ENCODE results near the gene KRT72.

KRT72 gene

GRCh38 chr12:52540531-52540930 is 60.7 kb downstream of the KRT72 start:
- no peak overlapping the region for H3K9ac ChIP-seq (ENCODE audit: low read length)
- no peaks in the 10 kb centered on the region for H3K36me3 ChIP-seq (ENCODE audit: low read length)
- H3K27ac ChIP-seq (ENCODE audit: low read depth, low read length) = no peak overlapping the region
- no peaks in the 10 kb centered on the region for H3K79me2 ChIP-seq (ENCODE audit: insufficient read depth, low read length)
- no peak for TF ChIP-seq CTCF (IDR thresholded peaks at IDR 0.05; ENCODE audit: insufficient read depth, low read length, poor library complexity, severe bottlenecking)
- no peak for TF ChIP-seq EZH2phosphoT487 (conservative IDR thresholded peaks at IDR 0.05; ENCODE audit: low read length)
- H3K4me3 ChIP-seq (ENCODE audit: insufficient read depth, low read length, poor library complexity, severe bottlenecking) = no peak overlapping the region
- no peaks in the 10 kb centered on the region for H3K27me3 ChIP-seq (ENCODE audit: low read length)
- H3F3A ChIP-seq (ENCODE audit: insufficient read depth) = no peaks in the 10 kb centered on the region
- no peak overlapping the region for H2AFZ ChIP-seq (ENCODE audit: low read depth, low read length, severe bottlenecking)
- no peak overlapping the region for H3K4me2 ChIP-seq (ENCODE audit: low read depth, low read length, poor library complexity, severe bottlenecking)
- no peaks in the 10 kb centered on the region for H4K20me1 ChIP-seq (ENCODE audit: low read depth, low read length)
- H3K9me3 ChIP-seq (ENCODE audit: insufficient read depth, low read length) = no peaks in the 10 kb centered on the region
- H3K9me2 ChIP-seq (replicated peaks; ENCODE audit: insufficient read depth, low read length) = no peaks in the 10 kb centered on the region

- H3K9me2 ChIP-seq (replicated peaks; ENCODE audit: insufficient read depth, low read length) = no peaks in the 10 kb centered on the region
- H3K9ac ChIP-seq (ENCODE audit: low read length) = no peak overlapping the region
- H2AFZ ChIP-seq (ENCODE audit: low read depth, low read length, severe bottlenecking) = no peak overlapping the region
- H4K20me1 ChIP-seq (ENCODE audit: low read depth, low read length) = no peaks in the 10 kb centered on the region
- no peaks in the 10 kb centered on the region for H3K27me3 ChIP-seq (ENCODE audit: low read length)
- no peaks in the 10 kb centered on the region for H3K9me3 ChIP-seq (ENCODE audit: insufficient read depth, low read length)
- no peak overlapping the region for H3K4me3 ChIP-seq (ENCODE audit: insufficient read depth, low read length, poor library complexity, severe bottlenecking)
- H3K4me2 ChIP-seq (ENCODE audit: low read depth, low read length, poor library complexity, severe bottlenecking) = no peak overlapping the region
- no peak overlapping the region for H3K27ac ChIP-seq (ENCODE audit: low read depth, low read length)
- H3F3A ChIP-seq (ENCODE audit: insufficient read depth) = no peaks in the 10 kb centered on the region
- no peak for TF ChIP-seq EZH2phosphoT487 (conservative IDR thresholded peaks at IDR 0.05; ENCODE audit: low read length)
- no peak for TF ChIP-seq CTCF (IDR thresholded peaks at IDR 0.05; ENCODE audit: insufficient read depth, low read length, poor library complexity, severe bottlenecking)
- H3K36me3 ChIP-seq (ENCODE audit: low read length) = no peaks in the 10 kb centered on the region
- H3K79me2 ChIP-seq (ENCODE audit: insufficient read depth, low read length) = no peaks in the 10 kb centered on the region
These were observed 61.5 kb downstream of the KRT72 start for GRCh38 chr12:52539821-52540173.

- H3K9ac ChIP-seq (ENCODE audit: low read length) = no peak overlapping the region
- H3K4me3 ChIP-seq (ENCODE audit: insufficient read depth, low read length, poor library complexity, severe bottlenecking) = no peak overlapping the region
- H3K27me3 ChIP-seq (ENCODE audit: low read length) = no peaks in the 10 kb centered on the region
- H4K20me1 ChIP-seq (ENCODE audit: low read depth, low read length) = no peaks in the 10 kb centered on the region
- no peaks in the 10 kb centered on the region for H3F3A ChIP-seq (ENCODE audit: insufficient read depth)
- no peak for TF ChIP-seq EZH2phosphoT487 (conservative IDR thresholded peaks at IDR 0.05; ENCODE audit: low read length)
- no peak for TF ChIP-seq CTCF (IDR thresholded peaks at IDR 0.05; ENCODE audit: insufficient read depth, low read length, poor library complexity, severe bottlenecking)
- no peaks in the 10 kb centered on the region for H3K79me2 ChIP-seq (ENCODE audit: insufficient read depth, low read length)
- no peaks in the 10 kb centered on the region for H3K9me2 ChIP-seq (replicated peaks; ENCODE audit: insufficient read depth, low read length)
- H3K27ac ChIP-seq (ENCODE audit: low read depth, low read length) = no peak overlapping the region
- no peaks in the 10 kb centered on the region for H3K36me3 ChIP-seq (ENCODE audit: low read length)
- H3K4me2 ChIP-seq (ENCODE audit: low read depth, low read length, poor library complexity, severe bottlenecking) = no peak overlapping the region
- H2AFZ ChIP-seq (ENCODE audit: low read depth, low read length, severe bottlenecking) = no peak overlapping the region
- no peaks in the 10 kb centered on the region for H3K9me3 ChIP-seq (ENCODE audit: insufficient read depth, low read length)
These were observed 62.0 kb downstream of the KRT72 start for GRCh38 chr12:52539083-52539820.
